ENCODE data around the gene ZDHHC11B. TPM values are rescaled to one million over a fixed set of nuclear protein-coding genes. Genes with fewer than 3 reads are reported as not detected.
"Not testable (repeated sequence)": the region's sequence is repeated elsewhere in the genome, so short reads cannot be mapped to it uniquely, and the experiment has no call there.

ZDHHC11B gene
- total RNA-seq, 1 experiment from 2014 or later: 3.8 TPM

GRCh38 chr5:680118-680795 lies 104.3 kb downstream of the ZDHHC11B start:
- H2AFZ ChIP-seq (ENCODE audit: low read depth, low read length, poor library complexity, severe bottlenecking); intact Hi-C loops (cut with micrococcal nuclease); POLR2A ChIA-PET; H3K4me3 ChIP-seq (replicated peaks in 1 of 2; ENCODE audit: low read depth in 1 of 2, low read length in 2 of 2); H4K20me1 ChIP-seq (ENCODE audit: insufficient read depth); H3K9ac ChIP-seq (ENCODE audit: low read length); BruUV-seq (replicated peaks); RAD21 ChIA-PET (ENCODE audit: low non-redundant PET in 1 of 2, low total read pairs in 2 of 2, uncharacterized antibody in 2 of 2, unreplicated experiment in 2 of 2); H3K9me3 ChIP-seq (ENCODE audit: control insufficient read depth in 1 of 2, insufficient read depth in 1 of 2, low read depth in 1 of 2, low read length in 2 of 2); H3K9me2 ChIP-seq (ENCODE audit: insufficient read depth); H3K27me3 ChIP-seq (ENCODE audit: insufficient read depth, low read length); H3K4me1 ChIP-seq (ENCODE audit: control insufficient read depth in 1 of 2, insufficient read depth in 2 of 2, low read length in 2 of 2); DNase-seq (ENCODE audit: low read depth, low spot score); H3K79me2 ChIP-seq (ENCODE audit: insufficient read depth, low read length); ATAC-seq; H3K4me2 ChIP-seq (ENCODE audit: low read length); H3K27ac ChIP-seq (ENCODE audit: low read depth, low read length); CTCF ChIA-PET; H3K36me3 ChIP-seq (ENCODE audit: control insufficient read depth in 1 of 2, insufficient read depth in 2 of 2, low read length in 2 of 2): not testable (repeated sequence)

- intact Hi-C loops (cut with micrococcal nuclease): loop anchor here (10.0 kb wide), 1 partner anchor 485 kb away; no protein-coding TSS in a partner anchor
These were observed 105.2 kb downstream of the ZDHHC11B start for GRCh38 chr5:679166-679895.

GRCh38 chr5:678521-678920 lies 106.0 kb downstream of the ZDHHC11B start:
- H3K27ac ChIP-seq (ENCODE audit: low read depth, low read length); H3K9ac ChIP-seq (ENCODE audit: low read length); CTCF ChIA-PET; POLR2A ChIA-PET; BruUV-seq (replicated peaks); H3K79me2 ChIP-seq (ENCODE audit: insufficient read depth, low read length); H2AFZ ChIP-seq (ENCODE audit: low read depth, low read length, poor library complexity, severe bottlenecking); RAD21 ChIA-PET (ENCODE audit: low non-redundant PET in 1 of 2, low total read pairs in 2 of 2, uncharacterized antibody in 2 of 2, unreplicated experiment in 2 of 2); H3K36me3 ChIP-seq (ENCODE audit: control insufficient read depth in 1 of 2, insufficient read depth in 2 of 2, low read length in 2 of 2); H3K4me2 ChIP-seq (ENCODE audit: low read length); H3K4me1 ChIP-seq (ENCODE audit: control insufficient read depth in 1 of 2, insufficient read depth in 2 of 2, low read length in 2 of 2); H4K20me1 ChIP-seq (ENCODE audit: insufficient read depth); DNase-seq (ENCODE audit: low read depth, low spot score); H3K4me3 ChIP-seq (replicated peaks in 1 of 2; ENCODE audit: low read depth in 1 of 2, low read length in 2 of 2); ATAC-seq; H3K9me2 ChIP-seq (ENCODE audit: insufficient read depth); H3K9me3 ChIP-seq (ENCODE audit: control insufficient read depth in 1 of 2, insufficient read depth in 1 of 2, low read depth in 1 of 2, low read length in 2 of 2); H3K27me3 ChIP-seq (ENCODE audit: insufficient read depth, low read length): not testable (repeated sequence)
- intact Hi-C loops (cut with micrococcal nuclease): loop anchor here (10.0 kb wide), 1 partner anchor 486 kb away; no protein-coding TSS in a partner anchor

More at GRCh38 chr5:679166-679895, 105.2 kb downstream of the ZDHHC11B start:
- H3K4me1 ChIP-seq (ENCODE audit: control insufficient read depth in 1 of 2, insufficient read depth in 2 of 2, low read length in 2 of 2); H3K9me3 ChIP-seq (ENCODE audit: control insufficient read depth in 1 of 2, insufficient read depth in 1 of 2, low read depth in 1 of 2, low read length in 2 of 2); DNase-seq (ENCODE audit: low read depth, low spot score); BruUV-seq (replicated peaks); POLR2A ChIA-PET; H3K27ac ChIP-seq (ENCODE audit: low read depth, low read length); H3K4me3 ChIP-seq (replicated peaks in 1 of 2; ENCODE audit: low read depth in 1 of 2, low read length in 2 of 2); H2AFZ ChIP-seq (ENCODE audit: low read depth, low read length, poor library complexity, severe bottlenecking); RAD21 ChIA-PET (ENCODE audit: low non-redundant PET in 1 of 2, low total read pairs in 2 of 2, uncharacterized antibody in 2 of 2, unreplicated experiment in 2 of 2); H3K9ac ChIP-seq (ENCODE audit: low read length); H3K9me2 ChIP-seq (ENCODE audit: insufficient read depth); H3K4me2 ChIP-seq (ENCODE audit: low read length); H3K79me2 ChIP-seq (ENCODE audit: insufficient read depth, low read length); H3K27me3 ChIP-seq (ENCODE audit: insufficient read depth, low read length); ATAC-seq; H3K36me3 ChIP-seq (ENCODE audit: control insufficient read depth in 1 of 2, insufficient read depth in 2 of 2, low read length in 2 of 2); H4K20me1 ChIP-seq (ENCODE audit: insufficient read depth); CTCF ChIA-PET: not testable (repeated sequence)

Measured in HCT116 (cell line).